GM03348 (cell line): ENCODE results near the gene PPP4R2.
"Not testable (repeated sequence)": the region's sequence is repeated elsewhere in the genome, so short reads cannot be mapped to it uniquely, and the experiment has no call there.

Experiments used
- DNase-seq: peaks from one replicate; pipeline ENCODE4 v3.0.0; 2012; ENCODE audit warnings: low spot score

Gene PPP4R2

DNA sequence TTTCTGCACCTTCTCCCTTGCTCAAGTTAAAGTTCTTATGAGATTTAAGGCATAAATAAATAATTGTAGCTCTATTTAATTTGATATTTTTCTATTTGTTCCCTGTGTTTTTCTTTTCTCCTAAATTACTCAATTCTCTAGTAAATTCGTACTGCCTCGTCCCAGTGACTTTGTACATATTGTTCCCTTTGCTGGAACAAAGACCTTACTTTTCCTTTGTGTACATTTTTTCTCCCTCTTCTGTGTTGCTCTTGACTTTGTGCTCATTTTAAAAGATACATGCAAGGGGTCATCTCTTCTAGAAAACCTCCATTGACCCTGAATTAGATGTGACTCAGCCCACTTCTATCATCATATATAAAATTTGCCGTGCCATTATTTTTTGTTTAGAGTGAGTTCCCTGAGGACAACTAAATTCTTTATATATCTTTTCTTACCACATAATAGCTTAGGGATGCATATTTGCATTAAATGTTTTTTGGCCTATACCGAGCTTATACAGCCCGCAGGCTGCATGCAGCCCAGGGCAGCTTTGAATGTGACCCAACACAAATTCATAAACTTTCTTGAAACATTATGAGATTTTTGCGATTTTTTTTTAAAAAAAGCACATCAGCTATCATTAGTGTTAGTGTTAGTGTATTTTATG is 29.6 kb downstream of the PPP4R2 start:
- no peak for DNase-seq

DNA sequence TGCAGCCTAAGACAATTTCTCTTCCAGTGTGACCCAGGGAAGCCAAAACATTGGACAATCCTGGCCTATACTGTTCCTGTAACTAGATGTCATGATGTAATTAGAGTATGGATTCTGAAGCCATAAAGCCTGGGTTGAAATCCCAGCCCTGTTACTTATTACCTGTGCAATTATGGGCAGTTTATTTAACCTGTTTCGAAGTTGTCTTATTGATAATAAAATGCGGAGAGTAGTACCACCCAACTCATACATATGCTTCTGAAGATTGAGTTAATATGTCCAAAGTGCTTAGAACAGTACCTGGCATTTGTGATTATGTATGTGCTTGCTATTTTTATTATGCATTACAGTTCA is 30.1 kb downstream of the PPP4R2 start:
- no peak for DNase-seq

DNA sequence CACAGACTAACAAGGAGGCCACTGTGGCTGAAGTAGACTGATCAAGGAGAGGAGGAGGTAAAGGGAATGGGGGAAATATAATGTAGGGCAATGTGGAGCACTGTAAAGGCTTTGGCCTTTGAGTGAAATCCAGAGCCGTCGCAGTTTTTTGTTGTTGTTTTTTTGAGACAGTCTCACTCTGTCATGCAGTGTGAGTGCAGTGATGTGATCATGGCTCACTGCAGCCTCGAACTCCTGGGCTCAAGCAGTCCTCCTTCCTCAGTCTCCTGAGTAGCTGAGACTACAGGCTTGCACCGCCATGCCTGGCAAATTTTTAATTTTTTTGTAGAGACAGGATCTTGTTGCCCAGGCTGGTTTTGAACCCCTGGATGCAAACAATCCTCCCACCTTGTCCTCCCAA is 32.2 kb downstream of the PPP4R2 start:
- no peak for DNase-seq

DNA sequence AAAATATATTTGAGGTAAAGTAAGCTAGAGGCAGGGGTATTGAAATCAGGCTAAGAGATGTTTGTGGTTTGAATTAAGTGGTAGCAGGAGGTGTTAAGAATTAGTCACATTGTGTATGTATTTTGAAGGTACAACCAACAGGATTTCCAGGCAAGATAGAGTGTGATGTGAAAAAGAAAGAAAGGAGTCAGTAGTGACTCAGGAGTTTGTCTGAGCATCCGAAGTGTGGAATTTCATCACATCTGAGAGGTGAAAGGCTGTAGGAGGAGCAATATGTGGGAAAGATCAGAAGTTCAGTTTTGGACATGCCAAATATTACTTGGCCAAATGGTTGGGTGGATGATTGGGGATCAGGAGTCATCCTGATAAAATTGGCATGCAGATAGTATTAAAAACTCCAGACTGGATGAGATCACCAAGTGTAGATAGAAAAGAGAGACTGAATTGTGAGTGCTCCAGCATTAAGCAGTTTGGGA is 32.7 kb downstream of the PPP4R2 start:
- peak; percentile 75 for DNase-seq

DNA sequence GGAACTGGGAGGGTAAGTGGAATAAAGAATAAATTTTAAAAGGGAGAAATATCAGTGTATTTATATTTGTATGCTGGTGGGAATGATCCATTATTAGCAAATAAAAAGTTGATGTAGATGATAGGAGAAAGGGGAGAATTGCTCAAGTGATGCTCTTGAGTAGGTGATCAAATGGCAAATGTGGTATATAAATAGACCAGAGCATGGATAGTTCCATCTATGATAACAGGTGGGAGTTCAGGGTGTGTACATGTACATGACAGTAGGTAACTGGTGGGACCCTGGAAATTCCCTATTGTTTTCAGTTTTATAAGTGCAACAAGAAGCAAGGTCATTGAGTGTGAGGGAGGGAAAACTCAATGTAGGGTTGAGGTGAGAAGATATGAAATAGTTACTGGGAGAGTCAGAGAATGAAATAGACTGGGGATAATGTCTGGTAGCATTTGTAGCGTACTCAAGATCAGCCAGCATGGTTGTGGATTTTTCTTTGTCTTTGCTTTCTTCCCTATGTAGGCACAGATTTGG is 33.5 kb downstream of the PPP4R2 start:
- DNase-seq = no peak

DNA sequence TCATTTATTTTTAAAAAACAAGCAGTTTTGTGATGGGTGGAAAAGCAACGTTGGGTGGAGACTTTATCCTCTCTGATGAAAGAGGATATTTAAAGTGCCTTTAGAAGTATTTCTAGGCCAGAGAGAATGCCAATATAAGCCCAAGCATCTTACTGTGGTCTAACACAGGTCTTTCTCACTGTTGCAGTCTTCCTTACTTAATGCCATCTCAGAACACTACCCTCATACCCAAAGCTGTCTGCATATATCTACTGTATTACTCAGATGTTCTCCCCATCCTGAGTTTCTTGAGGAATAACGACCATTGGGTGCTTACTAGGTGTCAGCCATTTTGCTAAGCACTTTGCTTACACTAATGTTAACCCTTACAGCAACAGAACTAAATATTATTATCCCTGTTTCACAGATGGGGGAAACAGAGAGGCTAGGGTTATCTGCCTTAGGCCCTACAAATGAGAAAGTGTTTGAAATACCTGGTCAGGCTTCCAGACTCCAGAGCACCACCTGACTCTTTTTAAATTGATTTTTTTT is 35.0 kb downstream of the PPP4R2 start:
- no peak for DNase-seq

DNA sequence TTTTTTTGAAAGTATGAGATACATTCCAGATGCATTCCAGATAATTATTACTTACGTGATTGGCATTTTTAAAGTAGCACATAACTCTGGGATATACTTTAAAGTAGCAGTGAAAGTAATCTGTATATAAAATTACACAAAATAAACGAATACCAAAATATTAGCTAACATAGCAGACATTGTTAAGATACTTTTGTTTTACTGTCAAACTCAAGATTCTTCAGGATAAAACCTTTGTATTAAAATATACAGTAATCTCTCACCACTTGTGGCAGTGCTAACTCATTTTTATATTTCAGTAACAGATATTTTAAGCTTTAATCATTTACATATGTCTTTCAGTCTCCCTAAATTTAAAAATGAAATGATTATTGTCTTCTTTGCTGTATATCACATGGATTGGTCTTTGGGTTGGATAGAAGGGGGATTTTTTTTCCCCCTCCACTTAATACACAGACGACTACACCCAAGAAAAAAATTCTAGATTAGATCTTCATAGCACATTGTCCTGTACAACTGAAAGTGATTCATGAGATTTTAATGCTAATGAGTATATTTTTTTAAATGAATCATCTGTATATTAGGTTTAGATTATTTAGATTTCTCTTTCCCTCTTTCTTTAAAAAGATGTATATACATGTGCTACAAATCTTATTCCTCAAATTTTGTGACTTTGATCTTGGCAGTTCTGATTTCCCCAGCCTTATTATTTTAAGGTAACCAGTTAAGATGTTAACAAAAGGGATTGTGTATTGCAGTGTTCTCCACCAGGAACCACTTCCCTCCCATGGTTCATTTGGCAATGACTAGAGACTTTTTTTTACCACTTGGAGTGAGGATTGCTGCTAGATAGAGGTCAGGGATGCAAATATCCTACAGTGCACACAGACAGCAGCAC is 40.3 kb downstream of the PPP4R2 start:
- peak; percentile 35 for DNase-seq

DNA sequence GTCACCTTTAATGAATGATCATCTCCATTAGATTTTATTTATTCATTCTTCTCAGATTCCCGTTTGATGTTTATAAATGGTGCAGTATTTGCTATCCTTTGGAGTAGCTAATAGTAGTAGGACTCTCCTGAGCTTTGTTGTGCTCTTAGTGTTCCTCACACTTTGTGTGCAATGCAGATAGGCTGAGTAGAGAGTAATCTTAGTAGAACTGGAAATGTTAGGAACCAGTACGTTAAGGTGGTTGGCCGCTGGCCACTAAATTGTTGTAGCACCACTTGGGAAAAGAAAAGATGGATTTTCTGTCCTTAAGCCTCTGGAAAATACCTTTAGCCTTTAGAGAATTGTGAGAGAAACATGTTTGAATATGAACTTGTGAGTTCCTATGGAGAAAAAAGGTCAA is 44.9 kb downstream of the PPP4R2 start:
- DNase-seq = no peak

DNA sequence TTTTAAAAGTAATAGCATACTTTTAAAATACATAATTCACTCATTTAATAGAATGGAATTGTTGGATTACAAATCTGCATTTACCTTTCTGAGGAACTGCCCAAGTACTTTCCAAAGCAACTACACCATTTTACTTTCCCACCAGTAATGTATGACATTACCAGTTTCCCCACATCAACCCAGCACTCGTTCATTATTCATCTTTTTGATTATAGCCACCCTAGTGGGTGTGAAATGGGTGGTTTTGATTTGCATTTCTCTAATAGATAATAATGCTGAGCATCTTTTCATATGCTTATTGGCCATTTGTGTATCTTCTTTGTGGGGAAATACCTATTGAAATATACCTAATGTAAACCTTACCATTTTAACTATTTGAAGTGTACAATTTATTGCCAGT is 46.8 kb downstream of the PPP4R2 start:
- no peak for DNase-seq

DNA sequence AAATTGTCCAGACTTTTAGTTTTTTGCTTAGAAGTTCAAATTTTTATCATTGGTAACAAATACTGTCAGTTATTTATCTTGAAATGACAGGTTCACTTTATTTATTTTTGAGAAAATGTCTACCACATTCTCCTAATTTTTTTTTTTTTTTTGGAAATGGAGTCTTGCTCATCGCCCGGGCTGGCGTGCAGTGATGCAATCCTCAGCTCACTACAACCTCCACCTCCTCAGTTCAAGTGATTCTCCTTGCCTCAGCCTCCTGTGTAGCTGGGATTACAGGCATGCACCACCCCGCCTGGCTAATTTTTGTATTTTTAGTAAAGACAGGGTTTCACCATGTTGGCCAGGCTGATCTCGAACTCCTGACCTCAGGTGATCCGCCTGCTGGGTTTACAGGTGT is 48.8 kb downstream of the PPP4R2 start:
- no peak for DNase-seq

DNA sequence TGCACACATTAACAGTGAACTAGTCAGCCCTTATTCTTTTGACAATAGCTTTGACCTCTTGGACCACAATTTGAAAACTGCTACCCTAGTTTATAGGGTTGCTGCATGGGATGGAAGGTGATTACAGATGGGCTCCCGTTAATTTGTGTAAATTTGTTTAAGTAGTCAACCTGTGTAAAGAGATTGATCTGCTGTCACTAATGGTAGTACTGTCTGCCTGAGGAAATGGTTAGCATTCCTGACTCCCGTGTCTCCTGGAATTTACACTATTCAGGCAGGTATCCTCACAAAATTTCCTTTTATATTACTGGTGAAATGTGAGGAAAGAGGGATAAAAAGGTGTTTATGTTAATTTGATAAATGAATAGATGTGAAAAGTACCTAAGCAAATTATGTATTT is 49.6 kb downstream of the PPP4R2 start:
- no peak for DNase-seq

DNA sequence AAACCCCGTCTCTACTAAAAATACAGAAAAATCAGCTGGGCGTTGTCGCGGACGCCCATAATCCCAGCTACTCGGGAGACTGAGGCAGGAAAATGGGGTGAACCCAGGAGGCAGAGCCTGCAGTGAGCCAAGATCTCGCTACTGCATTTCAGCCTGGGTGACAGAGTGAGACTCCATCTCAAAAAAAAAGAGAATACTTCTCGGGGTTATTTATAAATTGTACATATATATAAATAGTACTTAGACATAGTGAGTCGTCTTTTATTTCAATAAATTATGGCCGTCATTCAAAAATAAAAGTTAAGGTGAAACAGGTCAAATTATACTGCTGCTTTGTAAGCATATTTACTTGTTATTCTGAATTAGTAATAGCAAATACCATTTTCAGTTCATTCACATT is 52.7 kb downstream of the PPP4R2 start:
- DNase-seq = no peak

DNA sequence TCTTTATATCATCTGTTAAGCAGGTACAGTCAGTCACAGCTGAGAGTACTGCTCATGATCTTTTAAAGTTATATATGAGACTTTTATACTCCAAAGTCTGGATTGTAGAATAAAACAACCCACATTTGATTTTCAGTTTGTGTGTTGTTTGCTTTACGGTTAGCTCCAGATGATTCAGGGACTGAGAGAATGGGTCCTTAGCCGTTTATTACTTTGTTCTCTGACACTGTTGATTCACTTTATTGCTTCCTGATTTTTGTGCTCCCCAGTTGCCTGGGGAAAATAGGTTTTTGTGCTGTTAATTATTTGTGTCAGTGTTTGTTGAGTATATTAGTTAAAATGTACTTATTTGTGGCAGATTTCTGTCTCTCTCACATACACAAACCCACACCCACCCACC is 56.2 kb downstream of the PPP4R2 start:
- no peak for DNase-seq

DNA sequence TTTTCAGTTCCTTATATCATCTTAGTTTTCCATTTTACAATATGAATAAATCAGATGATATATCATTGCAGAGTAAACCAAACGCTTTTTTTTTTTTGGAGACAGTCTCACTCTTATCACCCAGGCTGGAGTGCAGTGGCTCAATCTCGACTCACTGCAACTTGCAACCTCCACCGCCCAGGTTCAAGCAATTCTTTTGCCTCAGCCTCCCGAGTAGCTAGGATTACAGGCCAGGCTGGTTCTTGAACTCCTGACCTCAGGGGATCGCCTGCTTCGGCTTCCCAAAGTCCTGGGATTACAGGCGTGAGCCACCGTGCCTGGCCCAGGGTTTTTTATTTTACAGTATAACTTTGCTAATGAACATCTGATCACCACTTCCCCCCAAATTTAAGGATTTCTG is 59.0 kb downstream of the PPP4R2 start:
- DNase-seq = no peak

DNA sequence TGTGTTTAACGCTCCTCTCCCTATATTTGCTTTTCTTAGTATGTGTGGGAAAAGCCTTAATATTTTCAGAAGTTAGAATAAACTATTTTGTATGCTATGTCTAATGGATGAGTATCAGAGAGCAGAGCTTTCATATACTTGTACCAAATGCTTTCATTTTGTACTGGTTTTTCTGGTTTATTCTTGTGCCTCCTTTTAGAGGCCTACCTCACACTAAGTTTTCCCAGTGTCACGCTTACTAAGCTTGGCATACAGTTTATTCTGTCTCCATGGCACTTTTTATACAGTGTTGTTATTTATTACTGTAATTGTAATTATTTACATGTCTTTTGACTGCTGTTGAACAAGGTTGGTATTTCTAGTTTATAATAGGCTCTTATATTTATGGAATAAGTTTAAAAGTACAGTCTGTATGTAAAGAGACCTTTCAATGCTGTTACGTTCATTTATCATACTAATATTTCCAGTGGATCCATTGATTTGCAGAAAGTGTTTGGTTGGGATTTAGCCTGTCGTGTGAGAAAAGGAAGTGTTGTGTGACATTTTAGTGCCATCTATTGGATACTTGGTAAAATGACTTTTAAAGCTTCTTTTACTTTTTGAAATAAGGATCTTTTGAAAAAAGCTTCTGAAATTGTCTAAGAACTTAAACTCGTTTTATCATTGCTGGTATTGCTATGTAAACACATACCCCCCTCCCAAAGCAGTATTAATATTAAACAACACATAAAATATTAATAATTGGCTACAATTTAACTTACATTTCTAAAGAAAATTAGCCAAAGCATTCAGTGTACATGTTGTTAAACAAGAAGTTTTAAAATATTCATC is 59.6 kb downstream of the PPP4R2 start:
- peak; percentile 47 for DNase-seq

DNA sequence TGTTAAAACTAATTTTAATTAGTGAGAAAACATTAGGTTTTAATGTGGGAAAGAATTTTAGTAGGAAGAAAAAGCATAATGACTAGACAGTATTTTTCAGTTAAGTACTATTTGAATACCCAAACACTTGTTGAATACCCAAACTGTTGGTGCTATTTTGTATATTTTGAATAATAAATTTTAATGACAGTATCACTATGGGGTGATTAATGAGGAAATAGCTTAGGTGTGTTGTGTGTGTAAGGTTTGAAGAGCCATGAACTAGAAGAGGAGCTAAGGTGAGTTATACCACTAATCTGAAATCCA is 60.2 kb downstream of the PPP4R2 start:
- DNase-seq = no peak

DNA sequence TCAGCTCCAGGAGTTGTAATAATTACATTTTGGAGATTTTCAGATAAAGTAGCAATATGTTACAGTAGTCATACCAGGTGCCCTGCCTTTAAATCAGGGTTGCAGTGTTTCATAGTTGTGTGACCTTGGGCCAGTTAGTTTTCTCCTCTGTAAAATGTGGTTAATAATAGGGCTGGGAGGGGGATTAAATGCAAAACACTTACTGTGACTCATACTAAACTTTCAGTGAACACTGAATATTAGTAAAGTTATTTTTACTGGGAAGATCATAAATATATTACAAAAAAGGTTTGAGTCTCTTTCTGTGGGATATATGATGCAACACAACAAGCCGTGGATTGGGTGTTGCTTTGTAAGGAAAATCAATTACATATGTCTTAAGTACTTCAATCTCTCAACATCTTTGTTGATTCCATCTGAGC is 63.7 kb downstream of the PPP4R2 start:
- peak; percentile 42 for DNase-seq

DNA sequence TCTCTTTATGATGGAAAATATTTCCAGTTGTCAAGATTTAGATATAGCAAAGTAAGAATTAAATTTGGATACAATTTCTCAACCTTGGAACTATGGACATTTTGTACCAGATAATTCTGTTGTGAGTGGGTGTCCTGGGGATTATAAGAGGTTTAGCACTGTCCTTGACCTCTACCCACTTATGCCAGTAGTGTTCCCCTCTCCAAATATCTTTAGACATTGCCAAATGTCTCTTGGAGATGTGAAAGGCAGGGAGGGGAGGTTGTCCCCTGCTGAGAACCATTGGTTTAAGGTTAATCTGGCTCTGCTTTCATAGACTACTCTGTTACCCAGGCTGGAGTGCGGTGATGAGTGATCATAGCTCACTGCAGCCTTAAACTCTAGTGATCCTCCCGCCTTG is 64.8 kb downstream of the PPP4R2 start, which contains the start of gene EBLN2:
TSS of gene EBLN2 (plus strand) at position 244 of the 400 bp plus-strand sequence. CDS start 423 bp downstream, outside the sequence.
- DNase-seq = no peak

DNA sequence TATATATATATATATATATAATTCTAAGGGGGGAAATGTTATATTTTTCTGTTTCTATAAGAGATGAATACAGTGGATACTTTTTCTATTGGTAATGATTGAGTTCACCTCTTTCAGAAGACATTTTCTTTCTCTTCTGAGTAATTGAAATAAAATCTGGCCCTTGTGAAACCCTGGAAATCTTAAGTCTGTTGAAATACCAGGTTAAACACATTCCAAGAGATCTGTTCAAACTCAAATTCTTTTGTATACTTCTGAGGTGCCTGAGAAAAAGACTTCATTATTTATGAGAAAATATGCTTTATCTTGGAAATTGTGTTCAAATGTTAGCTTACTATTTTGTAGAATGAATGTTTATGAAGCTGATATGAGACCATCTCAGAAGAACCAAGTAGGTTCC is 69.6 kb downstream of the PPP4R2 start:
- DNase-seq = not testable (repeated sequence)

DNA sequence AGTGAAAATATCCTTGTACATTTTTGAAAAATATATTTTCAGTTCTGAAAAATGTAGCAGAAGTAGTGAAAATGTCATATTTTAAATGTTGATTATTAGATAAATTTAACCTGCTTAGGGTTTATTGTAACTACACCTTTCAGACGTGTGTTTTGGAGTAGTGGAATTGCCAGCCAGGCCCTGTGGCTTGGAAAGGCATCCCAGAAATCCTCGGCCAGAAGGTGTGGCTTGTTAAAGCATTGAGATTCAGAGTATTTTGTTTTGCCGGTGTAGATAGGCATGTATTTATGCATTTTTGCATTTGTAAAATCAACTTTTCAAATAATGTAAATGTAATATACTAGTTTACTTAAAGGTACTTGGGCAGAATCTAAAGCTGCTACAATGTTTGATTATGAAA is 71.8 kb downstream of the PPP4R2 start:
- DNase-seq = peak; percentile 18

DNA sequence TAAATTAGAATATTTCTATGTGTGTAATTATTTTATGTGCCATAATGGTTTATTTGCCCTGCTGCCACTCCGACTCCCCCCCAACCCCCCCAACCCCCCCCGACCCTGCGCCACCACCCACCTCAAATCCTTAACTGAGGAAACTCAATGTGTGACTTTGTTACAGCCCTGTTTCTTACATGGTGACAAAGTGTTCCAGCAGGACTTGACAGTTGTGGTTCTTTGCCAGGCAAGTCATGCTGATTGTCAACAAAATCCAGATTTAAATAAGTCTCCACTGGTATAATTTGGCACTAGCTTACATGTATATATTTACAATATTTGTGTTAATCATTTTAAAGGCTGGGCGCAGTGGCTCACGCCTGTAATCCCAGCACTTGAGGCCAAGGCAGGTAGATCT is 72.6 kb downstream of the PPP4R2 start:
- DNase-seq = no peak

DNA sequence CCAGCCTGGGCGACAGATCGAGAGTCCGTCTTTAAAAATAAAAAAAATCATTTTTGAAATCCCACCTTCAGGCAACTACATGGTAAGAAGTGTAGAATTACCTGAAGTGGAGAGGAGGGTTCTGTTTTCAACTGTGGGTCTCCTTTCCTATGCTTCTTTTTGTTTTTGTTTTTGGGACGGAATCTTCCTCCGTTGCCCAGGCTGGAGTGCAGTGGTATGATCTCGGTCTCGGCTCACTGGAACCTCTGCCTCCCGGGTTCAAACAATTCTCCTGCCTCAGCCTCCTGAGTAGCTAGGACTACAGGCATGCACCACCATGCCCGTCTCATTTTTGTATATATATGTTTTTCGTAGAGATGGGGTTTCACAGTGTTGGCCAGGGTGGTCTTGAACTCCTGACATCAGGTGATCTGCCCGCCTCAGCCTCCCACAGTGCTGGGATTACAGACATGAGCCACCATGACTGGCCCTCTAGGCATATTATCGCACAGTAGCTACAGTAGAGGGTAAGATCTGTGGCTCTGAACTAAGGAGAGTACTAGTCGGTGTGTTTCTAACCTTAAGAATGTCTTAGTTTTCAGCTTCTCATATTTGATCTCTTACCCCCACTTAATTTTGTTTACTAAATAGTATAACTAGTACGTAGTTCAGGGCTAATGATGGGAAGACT is 73.3 kb downstream of the PPP4R2 start:
- DNase-seq = no peak
